ENCODE measurements around the gene MAP7D2. TPM values are rescaled to one million over a fixed set of nuclear protein-coding genes. Genes with fewer than 3 reads are reported as not detected.
A peak's percentile ranks its signal among the peaks of the same experiment; 100 is the strongest.

Gene MAP7D2
- total RNA-seq, 4 donors from 2014 or later: 2.1 to 4.4 (median 2.2) TPM; not detected in 1

GRCh38 chrX:20141281-20142220 lies 24.8 kb upstream of the MAP7D2 start, which contains the start of gene EIF1AX:
TSS of gene EIF1AX (minus strand) at chrX:20141838. CDS start at chrX:20141640, 198 bp downstream.
- peaks cover 11 to 22% (median 19%) of the 10 kb centered on the region in 4 donors for H3K4me1 ChIP-seq
- peak; percentile 96 to 98 (median 96) for TF ChIP-seq POLR2AphosphoS5 (IDR thresholded peaks at IDR 0.05)
- TF ChIP-seq CTCF (IDR thresholded peaks at IDR 0.05): no peak
- no peak for TF ChIP-seq EP300 (IDR thresholded peaks at IDR 0.05; ENCODE audit: low read depth)
- peak; percentile 92 for TF ChIP-seq POLR2A (IDR thresholded peaks at IDR 0.05)
- no peaks in the 10 kb centered on the region for H3K36me3 ChIP-seq
- no peaks in the 10 kb centered on the region for H3K27me3 ChIP-seq
- in situ Hi-C loops (cut with MboI; ENCODE audit: low pct_ligation_motif_present in 1 of 4, low pct_unique_long_range_greater_than_20kb in 1 of 4, low sequenced_read_pairs in 3 of 4): no loop called here
- H3K9me3 ChIP-seq: no peaks in the 10 kb centered on the region
- intact Hi-C loops (cut with DNase I; ENCODE audit: low total_unique reads): no loop called here
- peak within 1 kb of the TSS; percentile 92 to 95 (median 93) for H3K27ac ChIP-seq
- peak; percentile 99 for DNase-seq
- 0% methylated on average over 45 of the region's 82 CpGs; no CpG with 5 or more reads in 1 of the 2 donors for WGBS, 2 donors (ENCODE audit: low coverage in 1 of 2)
- peak within 1 kb of the TSS; percentile 77 to 99 (median 82) for H3K4me3 ChIP-seq

GRCh38 chrX:20140420-20140819 lies 23.7 kb upstream of the MAP7D2 start:
- peak overlapping the region; percentile 77 to 99 (median 82) for H3K4me3 ChIP-seq
- H3K27me3 ChIP-seq: no peaks in the 10 kb centered on the region
- intact Hi-C loops (cut with DNase I; ENCODE audit: low total_unique reads) (no loop called here), in situ Hi-C loops (cut with MboI; ENCODE audit: low pct_ligation_motif_present in 1 of 4, low pct_unique_long_range_greater_than_20kb in 1 of 4, low sequenced_read_pairs in 3 of 4) (no loop called here)
- H3K9me3 ChIP-seq: no peaks in the 10 kb centered on the region
- no peaks in the 10 kb centered on the region for H3K36me3 ChIP-seq
- no peak for DNase-seq
- peak overlapping the region; percentile 92 to 95 (median 93) for H3K27ac ChIP-seq
- peaks cover 16 to 22% (median 19%) of the 10 kb centered on the region in 4 donors for H3K4me1 ChIP-seq
- TF ChIP-seq POLR2AphosphoS5 (IDR thresholded peaks at IDR 0.05) (no peak), POLR2A (IDR thresholded peaks at IDR 0.05) (no peak), EP300 (IDR thresholded peaks at IDR 0.05; ENCODE audit: low read depth) (no peak), CTCF (IDR thresholded peaks at IDR 0.05) (no peak)
- WGBS, 2 donors (ENCODE audit: low coverage in 1 of 2): 0 to 14% methylated on average over 3 of the region's 3 CpGs

- H3K9me3 ChIP-seq: no peaks in the 10 kb centered on the region
- TF ChIP-seq EP300 (IDR thresholded peaks at IDR 0.05; ENCODE audit: low read depth): no peak
- TF ChIP-seq POLR2A (IDR thresholded peaks at IDR 0.05): no peak
- TF ChIP-seq POLR2AphosphoS5 (IDR thresholded peaks at IDR 0.05): no peak
- no peak for TF ChIP-seq CTCF (IDR thresholded peaks at IDR 0.05)
- DNase-seq: no peak
- H3K27me3 ChIP-seq: no peaks in the 10 kb centered on the region
- H3K27ac ChIP-seq: peak overlapping the region; percentile 92 to 95 (median 93)
- H3K36me3 ChIP-seq: no peaks in the 10 kb centered on the region
- intact Hi-C loops (cut with DNase I; ENCODE audit: low total_unique reads): no loop called here
- 0 to 49% methylated on average over 1 to 2 of the region's 2 CpGs for WGBS, 2 donors (ENCODE audit: low coverage in 1 of 2)
- peaks cover 16 to 22% (median 19%) of the 10 kb centered on the region in 4 donors for H3K4me1 ChIP-seq
- in situ Hi-C loops (cut with MboI; ENCODE audit: low pct_ligation_motif_present in 1 of 4, low pct_unique_long_range_greater_than_20kb in 1 of 4, low sequenced_read_pairs in 3 of 4): no loop called here
- H3K4me3 ChIP-seq: peak overlapping the region; percentile 77 to 99 (median 82)
These were observed 23.3 kb upstream of the MAP7D2 start for GRCh38 chrX:20139966-20140365.

- TF ChIP-seq CTCF (IDR thresholded peaks at IDR 0.05) (no peak), POLR2AphosphoS5 (IDR thresholded peaks at IDR 0.05) (no peak), EP300 (IDR thresholded peaks at IDR 0.05; ENCODE audit: low read depth) (no peak), POLR2A (IDR thresholded peaks at IDR 0.05) (no peak)
- Histone ChIP-seq H3K9me3 (no peaks in the 10 kb centered on the region), H3K27ac (no peak overlapping the region), H3K27me3 (no peaks in the 10 kb centered on the region), H3K4me1 (peaks cover 16 to 20% (median 17%) of the 10 kb centered on the region in 4 donors), H3K4me3 (no peak overlapping the region), H3K36me3 (no peaks in the 10 kb centered on the region)
- in situ Hi-C loops (cut with MboI; ENCODE audit: low pct_ligation_motif_present in 1 of 4, low pct_unique_long_range_greater_than_20kb in 1 of 4, low sequenced_read_pairs in 3 of 4) (no loop called here), intact Hi-C loops (cut with DNase I; ENCODE audit: low total_unique reads) (no loop called here)
- no peak for DNase-seq
- 53 to 57% methylated on average over 3 to 5 of the region's 5 CpGs for WGBS, 2 donors (ENCODE audit: low coverage in 1 of 2)
These were observed 19.2 kb upstream of the MAP7D2 start for GRCh38 chrX:20135944-20136343.

Measured in transverse colon (tissue), 4 donors.